ENCODE measurements around the gene ARL6IP6.

The ARL6IP6 gene

DNA sequence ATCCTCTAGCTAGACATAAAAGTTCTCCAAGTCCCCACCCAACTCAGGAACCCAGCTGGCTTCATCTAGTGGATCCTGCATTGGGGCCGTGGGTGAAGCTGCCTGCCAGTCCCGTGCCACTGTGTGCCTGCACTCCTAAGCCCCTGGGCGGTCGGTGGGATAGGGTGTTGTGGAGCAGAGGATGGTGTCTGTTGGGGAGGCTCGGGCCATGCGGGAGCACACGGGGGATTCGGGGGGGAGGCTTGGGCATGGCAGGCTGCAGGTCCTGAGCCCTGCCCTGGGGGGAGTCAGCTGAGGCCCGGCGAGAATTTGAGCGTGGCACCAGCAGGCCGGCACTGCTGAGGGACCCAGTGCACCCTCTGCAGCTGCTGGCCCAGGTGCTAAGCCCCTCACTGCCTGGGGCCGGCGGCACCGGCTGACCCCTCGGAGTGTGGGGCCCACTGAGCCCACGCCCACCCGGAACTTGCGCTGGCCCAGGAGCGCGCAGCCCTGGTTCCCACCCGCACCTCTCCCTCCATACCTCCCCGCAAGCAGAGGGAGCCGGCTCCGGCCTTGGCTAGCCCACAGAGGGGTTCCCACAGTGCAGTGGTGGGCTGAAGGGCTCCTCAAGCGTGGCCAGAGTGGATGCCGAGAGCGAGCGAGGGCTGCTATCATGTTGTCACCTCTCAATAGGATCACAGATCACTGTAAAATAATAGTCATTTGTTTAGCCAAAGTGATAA lies 86.4 kb downstream of the ARL6IP6 start:
- DNase-seq (ENCODE audit: low read depth in 2 of 2): no peak

DNA sequence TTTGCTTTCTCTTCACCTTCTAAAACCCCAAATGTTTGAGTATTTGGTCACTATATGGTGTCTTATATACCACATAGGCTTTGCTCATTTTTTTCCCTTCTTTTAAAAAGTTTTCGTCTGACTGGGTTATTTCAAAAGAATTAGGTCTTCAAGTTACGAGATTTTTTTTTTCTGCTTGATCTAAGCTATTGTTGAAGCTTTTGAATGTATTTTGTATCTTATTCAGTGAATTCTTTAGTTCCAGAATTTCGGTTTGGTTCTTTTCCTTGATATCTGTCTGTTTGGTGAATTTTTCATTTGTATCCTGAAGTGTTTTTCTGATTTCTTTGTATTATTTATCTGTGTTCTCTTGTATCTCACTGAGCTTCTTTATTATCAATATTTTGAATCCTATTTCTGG lies 93.5 kb downstream of the ARL6IP6 start:
- DNase-seq (ENCODE audit: low read depth in 2 of 2): no peak

Measured in stimulated activated CD4-positive, alpha-beta T cell treated with anti-CD3 and anti-CD28 coated beads, Interleukin-1b, Interleukin-23, amount 100 ng/mL, for 4 hours (primary cell).